Erythroblast (primary cell): ENCODE data around the gene GPNMB.

ENCODE experiments used
- GATA1 ChIP-seq: IDR thresholded peaks from 2 replicates; pipeline ENCODE4 v1.6.1; 2011; ENCODE audit warnings: low read depth, mild to moderate bottlenecking, control low read depth, low read length, moderate library complexity
- POLR2A ChIP-seq: IDR thresholded peaks from 2 replicates; pipeline ENCODE4 v1.6.1; 2011; ENCODE audit warnings: mild to moderate bottlenecking, low read length

GRCh38 chr7:23234569-23235296, 11.8 kb upstream of the GPNMB start:
- TF ChIP-seq POLR2A (no peak), GATA1 (no peak)
